COLO829 (cell line): ENCODE measurements around the gene CFAP74.
"Not testable (repeated sequence)": the region's sequence is repeated elsewhere in the genome, so short reads cannot be mapped to it uniquely, and the experiment has no call there.

Source experiments
- DNase-seq: peaks from one replicate; pipeline ENCODE4 v3.0.0; 2012; ENCODE audit warnings: low spot score

CFAP74 gene

GRCh38 chr1:1945782-1946393, 57.7 kb downstream of the CFAP74 start:
- DNase-seq = no peak

- no peak for DNase-seq
Measured at GRCh38 chr1:1943834-1944570, 59.6 kb downstream of the CFAP74 start.

DNA sequence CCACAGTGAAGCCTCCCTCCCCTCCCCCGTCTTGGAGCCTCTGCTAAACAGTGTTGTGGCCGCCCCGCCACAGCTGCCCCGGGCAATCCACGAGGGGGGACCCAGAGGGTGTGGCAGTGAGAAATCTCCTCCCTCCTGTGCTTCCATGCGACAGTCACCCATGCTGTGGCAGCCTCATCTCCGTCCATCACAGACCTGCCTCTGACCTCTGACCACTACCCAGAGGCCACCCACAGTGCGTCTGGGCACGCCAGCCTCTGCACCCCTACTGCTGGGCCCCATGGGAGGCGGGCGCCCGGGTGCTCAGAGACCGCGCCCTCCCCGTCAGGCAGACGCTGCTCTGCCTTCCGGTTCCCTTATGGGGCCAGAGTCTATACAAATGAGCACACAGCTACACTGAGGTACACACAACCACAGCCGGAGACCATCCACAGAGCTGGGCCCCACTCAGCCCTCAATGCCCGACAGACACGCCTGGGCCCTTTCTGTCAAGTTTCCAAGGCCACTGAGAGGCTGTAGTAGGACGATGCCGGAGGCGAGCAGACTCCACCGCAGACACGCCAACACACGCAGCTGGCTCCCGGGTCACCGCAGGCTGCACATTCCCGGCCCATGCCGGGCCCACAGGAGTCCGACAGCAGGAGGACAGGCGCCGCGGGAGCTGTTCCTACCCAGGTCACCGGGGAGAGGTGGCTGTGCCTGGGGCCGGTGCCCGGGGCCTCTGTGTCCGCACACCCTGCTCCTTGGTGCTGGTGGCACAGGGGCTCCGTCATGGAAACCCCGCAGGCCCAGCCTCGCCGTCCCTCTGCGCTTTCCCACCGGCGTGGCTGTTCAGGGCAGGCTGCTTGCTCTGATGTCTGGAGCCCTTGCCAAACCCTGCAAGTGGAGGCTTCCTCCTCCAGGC, 60.6 kb downstream of the CFAP74 start:
- DNase-seq = no peak

- DNase-seq = no peak
Measured at GRCh38 chr1:1941868-1942752, 61.5 kb downstream of the CFAP74 start.

DNA sequence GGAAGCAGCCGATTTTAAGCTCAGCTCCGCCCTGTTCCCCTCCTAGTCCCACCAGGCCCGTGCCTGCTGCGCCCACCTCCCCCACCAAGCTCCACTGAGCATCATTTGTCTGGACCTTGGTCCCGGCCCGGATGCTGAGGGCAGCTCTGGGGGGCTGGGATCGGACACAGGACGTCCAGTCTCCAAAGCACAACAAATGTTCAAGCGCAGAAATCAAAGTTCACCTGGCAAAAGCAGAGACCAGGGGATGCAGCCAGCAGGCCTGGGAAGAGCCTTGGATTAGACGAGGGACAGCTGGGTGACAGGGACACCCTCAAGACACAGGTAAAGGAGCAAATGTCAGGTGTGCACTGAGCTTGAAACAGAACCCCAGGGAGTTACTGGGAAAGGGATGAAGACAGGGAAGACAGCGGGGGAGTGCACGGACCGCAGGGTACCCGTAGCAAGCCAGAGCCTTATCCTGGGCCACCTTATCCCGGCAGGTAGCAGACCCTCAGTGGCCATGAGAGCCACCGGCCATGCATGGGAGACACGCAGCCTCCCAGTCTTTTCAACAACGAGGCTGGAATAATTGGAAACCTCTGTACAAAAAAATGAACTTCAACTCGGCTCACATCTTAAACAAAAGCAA, 62.3 kb downstream of the CFAP74 start:
- DNase-seq = no peak

- no peak for DNase-seq
Measured at GRCh38 chr1:1940123-1940425, 63.5 kb downstream of the CFAP74 start.

GRCh38 chr1:1939296-1940122, 64.1 kb downstream of the CFAP74 start:
- DNase-seq = no peak

DNA sequence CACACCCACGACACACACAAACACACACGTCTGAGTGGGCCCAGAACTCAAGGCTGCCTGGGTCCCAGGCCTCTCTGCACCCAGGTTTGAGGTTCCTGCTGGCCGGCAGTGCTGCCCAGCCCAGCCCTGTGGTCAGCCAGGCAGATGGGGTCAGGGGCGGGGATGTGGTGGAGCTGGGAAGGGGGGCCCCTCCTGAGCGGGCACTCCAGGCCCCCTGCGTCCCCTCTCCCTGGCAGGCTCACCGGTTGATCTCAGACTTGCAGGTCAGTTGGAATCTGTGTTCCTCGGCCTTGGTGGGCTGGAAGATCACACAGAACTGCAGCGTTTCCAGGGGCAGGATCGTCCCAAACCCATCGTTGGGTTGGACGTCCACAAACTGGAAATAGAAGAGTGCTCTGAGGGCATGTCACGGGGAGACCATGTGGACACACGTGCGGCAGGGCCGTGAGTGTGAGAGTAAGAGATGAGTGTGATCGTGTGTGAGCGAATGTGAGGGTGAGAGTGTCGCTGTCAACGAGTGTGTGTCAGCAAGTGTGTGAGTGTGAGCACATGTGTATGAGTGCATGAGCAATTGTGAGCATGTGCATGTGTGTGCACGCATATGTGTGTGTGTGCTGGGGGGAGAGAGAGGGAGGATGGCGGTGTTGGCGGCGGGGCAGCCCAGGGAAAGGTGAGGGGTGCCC, 64.8 kb downstream of the CFAP74 start:
- DNase-seq = no peak

DNA sequence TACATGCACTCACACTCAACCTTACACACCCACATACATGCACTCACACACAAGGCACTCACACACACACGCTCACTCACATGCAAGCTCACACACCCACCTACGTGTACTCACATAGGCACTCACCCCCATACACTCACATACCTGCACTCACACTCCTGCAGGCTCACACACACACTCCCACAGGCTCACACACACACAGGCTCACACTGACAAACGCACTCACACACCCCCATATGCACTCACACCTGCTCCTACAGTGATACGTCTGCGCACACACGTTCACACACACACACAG, 65.4 kb downstream of the CFAP74 start:
- no peak for DNase-seq

GRCh38 chr1:1937549-1938275, 65.9 kb downstream of the CFAP74 start:
- no peak for DNase-seq

GRCh38 chr1:1937061-1937460, 66.5 kb downstream of the CFAP74 start:
- DNase-seq = no peak

- DNase-seq = not testable (repeated sequence)
Measured at GRCh38 chr1:1934848-1935247, 68.7 kb downstream of the CFAP74 start.

DNA sequence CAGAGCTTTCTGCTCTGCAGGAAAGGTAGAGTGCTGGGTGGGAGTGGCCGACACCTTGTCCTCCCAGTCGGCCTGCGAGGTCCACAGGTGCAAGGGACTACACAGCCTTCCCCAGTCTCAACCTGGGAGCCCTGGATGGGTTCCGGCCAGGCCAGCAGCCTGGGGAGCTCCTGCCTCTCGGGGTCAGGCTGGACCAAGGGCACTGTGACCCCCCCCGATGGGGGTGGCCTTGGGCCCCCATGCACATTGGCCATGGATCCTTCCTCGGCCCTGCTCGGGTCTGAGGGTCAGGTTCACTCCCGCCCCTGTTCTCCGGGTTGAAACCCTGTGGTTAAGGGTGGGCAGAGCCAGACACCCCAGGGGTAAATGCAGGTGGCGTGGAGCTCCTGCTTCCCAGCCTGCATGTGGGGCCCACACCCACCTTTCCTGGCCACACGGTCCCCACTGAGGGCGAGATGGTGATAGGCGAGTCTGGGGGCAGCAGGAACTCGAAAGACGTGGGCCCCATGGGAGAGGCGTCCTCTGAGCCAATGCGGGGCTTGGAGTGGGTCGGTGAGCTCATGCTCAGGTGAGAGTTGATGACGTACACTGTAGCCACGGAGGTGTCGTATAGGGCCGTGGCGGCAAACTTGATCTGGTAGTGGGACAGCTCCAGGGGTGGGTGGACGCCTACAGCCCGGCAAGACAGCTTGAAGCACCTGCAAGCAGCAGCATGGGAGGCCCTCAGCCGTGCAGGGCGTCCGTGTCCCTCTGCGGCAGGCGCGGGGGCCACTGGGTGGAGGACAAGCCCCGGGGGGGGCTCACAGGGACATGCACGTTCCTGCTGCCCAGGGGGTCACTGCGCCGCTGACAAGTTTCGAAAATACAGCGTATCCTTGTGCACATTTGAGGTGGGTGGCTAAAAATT, 73.7 kb downstream of the CFAP74 start:
- no peak for DNase-seq

- DNase-seq = no peak
Measured at GRCh38 chr1:1929102-1929638, 74.4 kb downstream of the CFAP74 start.

DNA sequence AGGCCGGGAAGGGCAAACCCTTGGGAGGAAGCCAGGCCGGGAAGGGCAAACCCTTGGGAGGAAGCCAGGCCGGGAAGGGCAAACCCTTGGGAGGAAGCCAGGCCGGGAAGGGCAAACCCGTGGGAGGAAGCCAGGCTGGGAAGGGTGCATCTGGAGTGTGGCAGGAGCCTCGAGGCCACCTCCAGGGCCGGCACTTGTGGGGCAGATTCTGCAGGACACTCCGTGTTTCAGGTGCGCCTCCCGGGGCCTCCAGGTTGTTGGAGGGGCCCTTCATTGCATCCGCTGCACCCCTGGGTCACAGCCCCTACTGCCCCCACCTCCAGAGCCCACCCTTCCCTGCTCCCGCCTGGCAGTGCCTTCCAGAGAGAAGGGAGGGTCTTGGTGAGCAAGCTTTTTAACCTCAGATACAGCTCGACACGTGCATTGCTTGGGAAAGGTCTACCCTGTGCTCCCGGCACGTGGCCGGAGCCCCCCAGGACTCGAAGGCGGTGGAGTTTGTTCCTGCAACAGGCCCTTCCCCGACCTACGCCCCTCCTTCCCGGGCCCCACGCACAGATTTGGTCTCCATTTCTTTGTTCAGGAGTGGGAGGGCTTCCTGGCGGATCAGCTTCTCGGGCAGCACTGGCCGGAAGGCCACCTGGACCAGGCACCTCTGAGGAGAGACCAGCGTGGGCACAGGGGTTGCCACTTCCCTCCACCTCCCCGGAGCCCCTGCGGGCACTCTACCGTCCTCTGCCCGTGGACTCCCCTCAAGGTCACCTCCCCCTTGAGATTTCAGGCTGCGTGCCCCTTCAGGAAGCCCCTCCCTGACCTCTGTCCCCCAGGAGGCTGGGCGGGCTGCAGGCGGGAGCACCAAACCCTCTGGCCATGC, 75.1 kb downstream of the CFAP74 start:
- DNase-seq = no peak

DNA sequence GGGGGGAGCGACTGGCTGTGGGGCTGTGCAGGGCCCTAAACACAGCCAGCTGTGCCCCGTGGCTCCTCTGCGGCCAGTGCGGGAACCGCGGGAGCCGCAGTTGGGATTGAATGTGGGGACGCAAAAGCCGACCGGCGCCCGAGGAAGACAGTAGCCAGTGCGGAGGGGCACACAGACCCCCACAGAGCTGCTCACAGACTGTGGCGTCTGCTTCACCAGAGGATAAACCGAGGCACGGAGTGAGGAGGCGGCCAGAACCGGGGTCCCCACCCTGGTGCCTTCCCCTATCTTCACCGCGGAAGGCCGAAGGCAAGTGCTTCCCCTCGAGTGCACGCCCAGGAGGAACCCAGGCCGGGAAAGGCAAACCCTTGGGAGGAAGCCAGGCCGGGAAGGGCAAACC, 75.8 kb downstream of the CFAP74 start:
- DNase-seq = no peak
